Activated CD4-positive, alpha-beta T cell treated with anti-CD3 and anti-CD28 coated beads for 24 hours (primary cell): ENCODE results near the gene LAPTM5.

Experiments
- DNase-seq, 2 donors: peaks; one replicate each; pipeline ENCODE4 v3.0.0-alpha.2; 2020; ENCODE audit warnings: low read depth in 2 of 2

LAPTM5 gene

GRCh38 chr1:30787266-30787665 is 29.7 kb upstream of the LAPTM5 start:
- DNase-seq = no peak

- DNase-seq = no peak
Measured at GRCh38 chr1:30786264-30786991, 28.9 kb upstream of the LAPTM5 start.

- no peak for DNase-seq
Measured at GRCh38 chr1:30785714-30786113, 28.1 kb upstream of the LAPTM5 start.

DNA sequence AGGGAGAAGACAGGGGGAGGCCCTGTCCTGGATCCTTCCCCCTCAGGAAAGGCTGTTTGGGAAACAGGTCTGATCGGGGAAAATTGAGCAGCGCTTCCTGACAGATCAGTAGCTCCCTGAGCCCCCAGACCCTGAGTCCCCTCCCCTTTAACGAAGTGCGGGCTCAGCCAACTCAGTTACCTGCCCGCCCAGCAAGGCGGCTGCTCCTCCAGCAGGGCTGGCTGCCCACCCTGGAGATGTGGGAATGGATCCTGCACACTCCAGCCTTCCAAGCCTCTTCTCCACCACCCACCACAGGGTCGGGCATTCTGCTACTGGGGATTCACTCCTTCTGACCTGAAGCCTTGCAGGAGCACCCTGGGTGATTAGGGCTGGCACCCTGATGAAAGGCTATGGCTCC is 27.6 kb upstream of the LAPTM5 start:
- no peak for DNase-seq

- DNase-seq = no peak
Measured at GRCh38 chr1:30783256-30783915, 25.8 kb upstream of the LAPTM5 start.

GRCh38 chr1:30782361-30783255 is 25.0 kb upstream of the LAPTM5 start:
- peak; percentile 64 to 75 for DNase-seq

DNA sequence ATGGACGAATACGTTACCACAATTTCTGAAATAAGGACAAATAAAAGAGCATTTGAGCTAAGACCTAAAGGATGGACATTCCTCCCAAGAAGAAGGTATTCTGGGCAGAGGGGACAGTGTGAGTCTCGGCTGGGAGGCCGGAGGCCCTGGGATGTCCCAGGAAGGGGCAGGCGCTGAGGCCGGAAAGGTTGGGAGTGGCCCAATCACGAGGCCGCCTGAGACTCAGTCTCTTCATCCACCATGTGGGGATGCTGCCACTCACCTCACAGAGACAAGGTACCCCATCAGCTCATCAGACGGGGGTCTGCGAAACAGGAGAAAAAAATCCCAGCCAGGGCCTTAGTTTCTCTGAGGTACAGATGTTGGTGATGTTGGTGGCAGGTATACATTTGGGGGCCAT is 24.3 kb upstream of the LAPTM5 start:
- no peak for DNase-seq

DNA sequence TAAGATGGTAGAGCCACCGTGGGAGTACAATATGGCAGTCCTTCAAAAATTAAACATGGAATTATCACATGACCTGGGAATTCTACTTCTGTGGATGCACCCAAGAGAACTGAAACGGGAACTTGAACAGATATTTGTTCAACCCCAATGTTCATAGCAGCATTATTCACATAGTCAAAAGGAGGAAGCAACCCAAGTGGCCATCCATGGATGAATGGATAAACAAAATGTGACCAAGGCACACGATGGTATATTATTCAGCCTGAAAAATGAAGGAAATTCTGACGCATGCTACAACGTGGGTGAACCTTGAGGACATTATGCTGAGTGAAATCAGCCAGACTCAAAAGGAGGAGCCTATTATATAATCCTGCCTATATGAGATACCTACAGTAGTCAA is 22.8 kb upstream of the LAPTM5 start:
- no peak for DNase-seq

- peak; percentile 92 to 95 for DNase-seq
Measured at GRCh38 chr1:30779294-30780071, 21.9 kb upstream of the LAPTM5 start.

- no peak for DNase-seq
Measured at GRCh38 chr1:30778979-30779293, 21.4 kb upstream of the LAPTM5 start.

GRCh38 chr1:30778154-30778978 is 20.8 kb upstream of the LAPTM5 start:
- no peak for DNase-seq

GRCh38 chr1:30777904-30778153 is 20.3 kb upstream of the LAPTM5 start:
- DNase-seq = no peak

- DNase-seq = no peak
Measured at GRCh38 chr1:30777060-30777903, 19.7 kb upstream of the LAPTM5 start.

- DNase-seq = no peak
Measured at GRCh38 chr1:30776097-30777059, 18.8 kb upstream of the LAPTM5 start.

DNA sequence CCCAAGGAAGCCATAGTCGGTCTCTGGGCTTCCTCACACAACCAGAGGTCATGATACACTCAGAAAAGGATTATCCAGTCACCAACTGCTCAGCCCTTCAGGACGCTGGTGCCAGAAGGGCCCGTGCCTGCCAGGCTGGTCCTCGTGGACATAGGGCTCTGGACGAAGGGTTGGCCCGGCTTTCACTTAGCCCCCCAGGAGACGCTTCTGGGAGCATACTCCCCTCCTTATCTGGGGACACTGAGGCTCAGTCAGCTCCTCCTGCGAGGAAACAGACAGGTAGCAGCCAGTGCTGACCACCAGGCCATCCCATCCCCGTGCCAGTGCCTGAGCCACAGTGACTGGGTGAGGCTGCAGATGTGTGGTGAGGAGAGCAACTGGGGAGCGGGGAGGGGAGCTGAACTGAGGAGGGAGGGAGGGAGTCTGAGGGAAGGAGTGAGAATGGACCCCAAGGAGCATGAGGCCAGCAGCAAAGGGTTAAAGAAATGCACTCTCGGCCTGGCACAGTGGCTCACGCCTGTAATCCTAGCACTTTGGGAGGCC is 17.9 kb upstream of the LAPTM5 start:
- no peak for DNase-seq

DNA sequence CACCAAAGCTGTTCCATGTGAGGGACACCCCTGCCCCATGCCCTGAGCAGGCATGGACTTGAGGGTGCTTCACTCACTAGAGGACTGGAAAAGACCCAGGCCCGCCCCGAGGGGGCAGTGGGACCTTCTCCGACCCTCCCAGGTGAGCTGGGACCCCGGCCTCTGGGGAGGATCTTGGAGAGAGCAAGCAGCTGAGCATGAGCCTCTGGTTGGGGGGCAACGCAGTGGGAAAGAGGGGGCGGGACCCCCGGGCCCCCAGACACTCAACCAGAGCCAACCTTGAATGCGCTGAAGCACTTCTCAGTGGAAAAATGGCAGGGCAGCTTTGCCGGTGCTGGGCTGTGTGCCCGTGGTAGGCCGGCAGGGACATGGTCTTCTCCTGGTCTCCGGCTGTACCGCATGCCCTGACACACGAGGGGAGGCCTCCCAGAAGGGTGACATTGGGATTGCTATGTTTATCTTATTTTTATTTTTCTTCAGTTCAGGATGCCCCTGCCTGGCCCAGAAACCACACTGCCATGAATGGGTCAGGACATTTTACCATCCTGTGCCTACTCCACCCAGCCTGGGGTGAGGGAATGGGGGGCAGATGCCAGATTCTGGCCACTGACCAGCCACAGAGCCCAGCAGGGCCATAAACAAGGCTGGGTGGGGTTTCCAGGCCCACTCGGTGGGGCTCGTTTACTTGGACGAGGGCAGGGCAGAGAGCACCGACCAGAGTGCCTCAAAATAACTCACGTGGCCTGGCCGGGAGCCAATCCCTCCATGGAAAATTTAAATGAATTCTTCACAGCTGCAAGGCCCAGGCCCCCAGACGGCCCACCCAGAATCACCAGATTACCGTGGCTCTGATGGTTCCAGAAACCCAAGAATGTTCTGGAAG is 17.2 kb upstream of the LAPTM5 start:
- DNase-seq = no peak

- no peak for DNase-seq
Measured at GRCh38 chr1:30773722-30774358, 16.3 kb upstream of the LAPTM5 start.
